HepG2 (cell line): Measurements from ENCODE around the gene IRS1. TPM values are rescaled to one million over a fixed set of nuclear protein-coding genes. Genes with fewer than 3 reads are reported as not detected.
A peak's percentile ranks its signal among the peaks of the same experiment; 100 is the strongest.

Experiments used
- HNF4G ChIP-seq, 2 experiments: sonication (generic) in 1 of 2; formaldehyde crosslinking in 1 of 2; IDR thresholded peaks; 2 replicates each; pipeline versions ENCODE4 v1.4.0 to v1.6.1; 2011 to 2020; ENCODE audit warnings: borderline replicate concordance in 2 of 2, low read depth in 2 of 2, mild to moderate bottlenecking in 2 of 2, low read length in 1 of 2, missing genetic modification reagents in 1 of 2, moderate library complexity in 1 of 2
- HNRNPH1 ChIP-seq: fragments of 200-400 bp; formaldehyde crosslinking; optimal IDR thresholded peaks from 2 replicates; pipeline ENCODE3; 2017; ENCODE audit warnings: mild to moderate bottlenecking, low read depth, low read length
- ISX ChIP-seq: sonication (generic); formaldehyde crosslinking; conservative IDR thresholded peaks from 2 replicates; pipeline ENCODE4 v1.5.0; 2020; ENCODE audit warnings: missing genetic modification reagents
- SAFB2 ChIP-seq: sonication (generic); formaldehyde crosslinking; IDR thresholded peaks from 2 replicates; pipeline ENCODE4 v1.5.1; 2020; ENCODE audit warnings: missing genetic modification reagents, low read depth, mild to moderate bottlenecking, borderline replicate concordance
- STAT5B ChIP-seq: sonication (generic); formaldehyde crosslinking; IDR thresholded peaks from 2 replicates; pipeline ENCODE4 v1.4.0; 2020; ENCODE audit warnings: missing genetic modification reagents
- ZBTB42 ChIP-seq: sonication (generic); formaldehyde crosslinking; IDR thresholded peaks from 2 replicates; pipeline ENCODE4 v1.5.0; 2020; ENCODE audit warnings: mild to moderate bottlenecking, missing genetic modification reagents
- ZKSCAN8 ChIP-seq: IDR thresholded peaks from 2 replicates; pipeline ENCODE4 v1.6.1; 2016; ENCODE audit warnings: borderline replicate concordance, missing genetic modification reagents, missing compliant biosample characterization
- ZNF260 ChIP-seq: sonication (generic); formaldehyde crosslinking; IDR thresholded peaks from 2 replicates; pipeline ENCODE4 v1.4.0; 2020; ENCODE audit warnings: missing genetic modification reagents, low read depth, mild to moderate bottlenecking, borderline replicate concordance
- polyA plus RNA-seq, 8 experiments: library from polyadenylated mRNA; depleted of rRNA in 3 of 8; stranded (reverse) in 7 of 8; unstranded in 1 of 8; fragments of >200 nt; fragmentation: Illumina TruSeq in 4 of 8; extraction: Trizol in 4 of 8; gene quantifications; 2 replicates each; pipeline versions ENCODE4 v1.2.1 to v1.2.3, GENCODE V29; 2011 to 2016; ENCODE audit warnings: low read depth in 4 of 8, missing spikeins in 1 of 8, mixed read lengths in 1 of 8; ENCODE audit not compliant: insufficient read depth in 1 of 8
- total RNA-seq, 5 experiments: library from RNA; depleted of rRNA; stranded (reverse); fragments of >200 nt; fragmentation: Illumina TruSeq; extraction: Trizol; gene quantifications; 2 replicates each; pipeline ENCODE4 v1.2.3, GENCODE V29; 2016; ENCODE audit warnings: low read depth in 1 of 5
- TF ChIP-seq, protein P1 (sequence below), 2 experiments: sonication (generic) in 1 of 2; formaldehyde crosslinking in 1 of 2; IDR thresholded peaks; 2 replicates each; pipeline versions ENCODE4 v1.4.0 to v1.6.1; 2016 to 2020; ENCODE audit warnings: borderline replicate concordance in 1 of 2, low read depth in 1 of 2, mild to moderate bottlenecking in 1 of 2, missing genetic modification reagents in 1 of 2
- TF ChIP-seq, protein P2 (sequence below): sonication (generic); formaldehyde crosslinking; IDR thresholded peaks from 2 replicates; pipeline ENCODE4 v1.5.1; 2020; ENCODE audit warnings: missing genetic modification reagents, mild to moderate bottlenecking, borderline replicate concordance
- TF ChIP-seq, protein P3 (sequence below): sonication (generic); formaldehyde crosslinking; IDR thresholded peaks from 2 replicates; pipeline ENCODE4 v1.4.0; 2020; ENCODE audit warnings: missing genetic modification reagents
- TF ChIP-seq, protein P4 (sequence below): IDR thresholded peaks from 2 replicates; pipeline ENCODE4 v1.6.1; 2016; ENCODE audit warnings: missing compliant biosample characterization, missing genetic modification reagents, borderline replicate concordance
- TF ChIP-seq, protein P5 (sequence below): fragments of 450-650 bp; IDR thresholded peaks from 2 replicates; pipeline ENCODE4 v1.6.1; 2016

Gene IRS1
- total and polyA plus RNA-seq, 2 of the 13 experiments (the other 11 are each of a cell fraction or from before 2014, with no cell fraction given), result 8.7 to 9.0 TPM

DNA sequence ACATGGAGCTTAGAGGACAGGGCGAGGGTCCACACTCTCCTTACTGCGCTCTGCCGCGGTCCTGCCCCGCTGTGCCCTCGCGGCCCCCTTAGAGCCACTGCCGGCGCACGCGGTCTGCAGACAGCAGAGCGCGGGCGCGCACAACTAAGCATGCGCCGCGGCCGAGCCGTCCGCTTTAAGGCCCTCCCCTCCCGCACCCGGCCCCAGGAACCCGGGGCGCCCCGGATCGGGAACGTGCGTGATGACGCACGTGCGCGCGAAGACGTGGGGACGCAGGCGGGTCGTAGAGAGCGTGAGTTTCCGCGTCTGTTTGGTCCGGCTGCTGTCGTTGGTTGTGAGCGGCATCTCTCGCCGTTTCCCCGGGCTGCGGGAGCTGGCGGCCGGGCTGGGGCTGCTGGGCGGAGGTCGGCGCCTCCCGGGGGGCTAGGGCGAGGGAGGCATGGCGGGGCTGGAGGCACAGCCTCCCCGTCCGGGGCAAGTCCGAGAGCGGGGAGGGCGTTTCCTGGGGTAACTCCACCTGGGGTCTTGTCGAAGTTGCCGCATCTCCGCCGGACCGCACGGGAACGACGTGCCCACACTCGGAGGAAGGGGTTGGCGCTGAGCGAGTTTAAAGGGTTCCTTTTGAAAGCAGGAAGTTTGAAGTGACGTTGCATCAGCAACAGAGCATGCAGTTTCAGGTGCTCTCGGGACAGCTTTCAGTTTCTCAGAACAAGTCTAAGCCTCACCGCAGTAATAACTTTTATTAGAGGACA lies 36.4 kb upstream of the IRS1 start, which contains the start of gene RHBDD1 (continued):
- TF ChIP-seq, protein P1, sequence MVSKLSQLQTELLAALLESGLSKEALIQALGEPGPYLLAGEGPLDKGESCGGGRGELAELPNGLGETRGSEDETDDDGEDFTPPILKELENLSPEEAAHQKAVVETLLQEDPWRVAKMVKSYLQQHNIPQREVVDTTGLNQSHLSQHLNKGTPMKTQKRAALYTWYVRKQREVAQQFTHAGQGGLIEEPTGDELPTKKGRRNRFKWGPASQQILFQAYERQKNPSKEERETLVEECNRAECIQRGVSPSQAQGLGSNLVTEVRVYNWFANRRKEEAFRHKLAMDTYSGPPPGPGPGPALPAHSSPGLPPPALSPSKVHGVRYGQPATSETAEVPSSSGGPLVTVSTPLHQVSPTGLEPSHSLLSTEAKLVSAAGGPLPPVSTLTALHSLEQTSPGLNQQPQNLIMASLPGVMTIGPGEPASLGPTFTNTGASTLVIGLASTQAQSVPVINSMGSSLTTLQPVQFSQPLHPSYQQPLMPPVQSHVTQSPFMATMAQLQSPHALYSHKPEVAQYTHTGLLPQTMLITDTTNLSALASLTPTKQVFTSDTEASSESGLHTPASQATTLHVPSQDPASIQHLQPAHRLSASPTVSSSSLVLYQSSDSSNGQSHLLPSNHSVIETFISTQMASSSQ (IDR thresholded peaks at IDR 0.05; ENCODE audit: low read depth), result no peak
- TF ChIP-seq, protein P1 (CRISPR knock-in tag; IDR thresholded peaks at IDR 0.05; ENCODE audit: borderline replicate concordance), result peak; percentile 46; the same call in 1 of the 2 replicates
- TF ChIP-seq, protein P2, sequence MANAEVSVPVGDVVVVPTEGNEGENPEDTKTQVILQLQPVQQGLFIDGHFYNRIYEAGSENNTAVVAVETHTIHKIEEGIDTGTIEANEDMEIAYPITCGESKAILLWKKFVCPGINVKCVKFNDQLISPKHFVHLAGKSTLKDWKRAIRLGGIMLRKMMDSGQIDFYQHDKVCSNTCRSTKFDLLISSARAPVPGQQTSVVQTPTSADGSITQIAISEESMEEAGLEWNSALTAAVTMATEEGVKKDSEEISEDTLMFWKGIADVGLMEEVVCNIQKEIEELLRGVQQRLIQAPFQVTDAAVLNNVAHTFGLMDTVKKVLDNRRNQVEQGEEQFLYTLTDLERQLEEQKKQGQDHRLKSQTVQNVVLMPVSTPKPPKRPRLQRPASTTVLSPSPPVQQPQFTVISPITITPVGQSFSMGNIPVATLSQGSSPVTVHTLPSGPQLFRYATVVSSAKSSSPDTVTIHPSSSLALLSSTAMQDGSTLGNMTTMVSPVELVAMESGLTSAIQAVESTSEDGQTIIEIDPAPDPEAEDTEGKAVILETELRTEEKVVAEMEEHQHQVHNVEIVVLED, result peak; percentile 100
- TF ChIP-seq HNF4G (IDR thresholded peaks at IDR 0.05; ENCODE audit: borderline replicate concordance, low read depth, low read length) (no peak), HNF4G (CRISPR knock-in tag; IDR thresholded peaks at IDR 0.05; ENCODE audit: borderline replicate concordance, low read depth) (no peak), ISX (CRISPR knock-in tag) (no peak), STAT5B (CRISPR knock-in tag) (no peak), ZNF260 (CRISPR knock-in tag) (no peak), SAFB2 (CRISPR knock-in tag) (peak; percentile 37; the same call in 1 of the 2 replicates), ZKSCAN8 (CRISPR knock-in tag) (no peak), ZBTB42 (CRISPR knock-in tag) (peak; percentile 51; the same call in 1 of the 2 replicates), HNRNPH1 (no peak)
- TF ChIP-seq, protein P3, sequence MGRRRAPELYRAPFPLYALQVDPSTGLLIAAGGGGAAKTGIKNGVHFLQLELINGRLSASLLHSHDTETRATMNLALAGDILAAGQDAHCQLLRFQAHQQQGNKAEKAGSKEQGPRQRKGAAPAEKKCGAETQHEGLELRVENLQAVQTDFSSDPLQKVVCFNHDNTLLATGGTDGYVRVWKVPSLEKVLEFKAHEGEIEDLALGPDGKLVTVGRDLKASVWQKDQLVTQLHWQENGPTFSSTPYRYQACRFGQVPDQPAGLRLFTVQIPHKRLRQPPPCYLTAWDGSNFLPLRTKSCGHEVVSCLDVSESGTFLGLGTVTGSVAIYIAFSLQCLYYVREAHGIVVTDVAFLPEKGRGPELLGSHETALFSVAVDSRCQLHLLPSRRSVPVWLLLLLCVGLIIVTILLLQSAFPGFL (CRISPR knock-in tag), result no peak
- TF ChIP-seq, protein P4, sequence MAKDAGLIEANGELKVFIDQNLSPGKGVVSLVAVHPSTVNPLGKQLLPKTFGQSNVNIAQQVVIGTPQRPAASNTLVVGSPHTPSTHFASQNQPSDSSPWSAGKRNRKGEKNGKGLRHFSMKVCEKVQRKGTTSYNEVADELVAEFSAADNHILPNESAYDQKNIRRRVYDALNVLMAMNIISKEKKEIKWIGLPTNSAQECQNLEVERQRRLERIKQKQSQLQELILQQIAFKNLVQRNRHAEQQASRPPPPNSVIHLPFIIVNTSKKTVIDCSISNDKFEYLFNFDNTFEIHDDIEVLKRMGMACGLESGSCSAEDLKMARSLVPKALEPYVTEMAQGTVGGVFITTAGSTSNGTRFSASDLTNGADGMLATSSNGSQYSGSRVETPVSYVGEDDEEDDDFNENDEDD (CRISPR knock-in tag), result peak; percentile 7; the same call in 1 of the 2 replicates
- TF ChIP-seq, protein P5, sequence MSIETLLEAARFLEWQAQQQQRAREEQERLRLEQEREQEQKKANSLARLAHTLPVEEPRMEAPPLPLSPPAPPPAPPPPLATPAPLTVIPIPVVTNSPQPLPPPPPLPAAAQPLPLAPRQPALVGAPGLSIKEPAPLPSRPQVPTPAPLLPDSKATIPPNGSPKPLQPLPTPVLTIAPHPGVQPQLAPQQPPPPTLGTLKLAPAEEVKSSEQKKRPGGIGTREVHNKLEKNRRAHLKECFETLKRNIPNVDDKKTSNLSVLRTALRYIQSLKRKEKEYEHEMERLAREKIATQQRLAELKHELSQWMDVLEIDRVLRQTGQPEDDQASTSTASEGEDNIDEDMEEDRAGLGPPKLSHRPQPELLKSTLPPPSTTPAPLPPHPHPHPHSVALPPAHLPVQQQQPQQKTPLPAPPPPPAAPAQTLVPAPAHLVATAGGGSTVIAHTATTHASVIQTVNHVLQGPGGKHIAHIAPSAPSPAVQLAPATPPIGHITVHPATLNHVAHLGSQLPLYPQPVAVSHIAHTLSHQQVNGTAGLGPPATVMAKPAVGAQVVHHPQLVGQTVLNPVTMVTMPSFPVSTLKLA, result peak; percentile 41; the same call in 1 of the 2 replicates
